Measurements from ENCODE around the gene RPAP3.

- TF ChIP-seq EZH2 (IDR thresholded peaks at IDR 0.05; ENCODE audit: low read length, unreplicated experiment) = no peak
- TF ChIP-seq, protein P1, sequence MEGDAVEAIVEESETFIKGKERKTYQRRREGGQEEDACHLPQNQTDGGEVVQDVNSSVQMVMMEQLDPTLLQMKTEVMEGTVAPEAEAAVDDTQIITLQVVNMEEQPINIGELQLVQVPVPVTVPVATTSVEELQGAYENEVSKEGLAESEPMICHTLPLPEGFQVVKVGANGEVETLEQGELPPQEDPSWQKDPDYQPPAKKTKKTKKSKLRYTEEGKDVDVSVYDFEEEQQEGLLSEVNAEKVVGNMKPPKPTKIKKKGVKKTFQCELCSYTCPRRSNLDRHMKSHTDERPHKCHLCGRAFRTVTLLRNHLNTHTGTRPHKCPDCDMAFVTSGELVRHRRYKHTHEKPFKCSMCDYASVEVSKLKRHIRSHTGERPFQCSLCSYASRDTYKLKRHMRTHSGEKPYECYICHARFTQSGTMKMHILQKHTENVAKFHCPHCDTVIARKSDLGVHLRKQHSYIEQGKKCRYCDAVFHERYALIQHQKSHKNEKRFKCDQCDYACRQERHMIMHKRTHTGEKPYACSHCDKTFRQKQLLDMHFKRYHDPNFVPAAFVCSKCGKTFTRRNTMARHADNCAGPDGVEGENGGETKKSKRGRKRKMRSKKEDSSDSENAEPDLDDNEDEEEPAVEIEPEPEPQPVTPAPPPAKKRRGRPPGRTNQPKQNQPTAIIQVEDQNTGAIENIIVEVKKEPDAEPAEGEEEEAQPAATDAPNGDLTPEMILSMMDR (conservative IDR thresholded peaks at IDR 0.05; ENCODE audit: low read depth, low read length) = no peak
Observed at GRCh38 chr12:47721431-47721973, 15.7 kb upstream of the RPAP3 start.
